ENCODE data around the gene SYT13.

DNA sequence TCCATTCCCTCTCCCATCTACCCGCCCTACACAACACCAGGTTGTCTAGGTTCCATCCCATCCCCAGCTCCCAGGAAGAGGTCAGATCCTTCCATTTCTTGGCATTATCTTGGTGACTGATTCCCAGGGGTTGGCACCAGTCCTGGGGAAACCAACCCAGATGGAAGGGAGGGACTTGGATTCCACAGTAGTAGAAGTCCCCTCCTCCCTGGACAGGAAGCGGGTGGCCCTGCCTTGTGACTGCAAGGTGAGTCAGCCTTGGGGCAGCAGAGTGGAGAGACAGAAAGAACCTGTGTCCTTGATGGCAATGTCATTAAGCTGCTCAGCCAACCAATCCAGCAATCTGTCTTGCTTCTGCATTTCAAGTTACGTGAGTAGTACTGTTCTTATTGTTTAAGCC, 26.5 kb downstream of the SYT13 start:
- TF ChIP-seq, protein P1, sequence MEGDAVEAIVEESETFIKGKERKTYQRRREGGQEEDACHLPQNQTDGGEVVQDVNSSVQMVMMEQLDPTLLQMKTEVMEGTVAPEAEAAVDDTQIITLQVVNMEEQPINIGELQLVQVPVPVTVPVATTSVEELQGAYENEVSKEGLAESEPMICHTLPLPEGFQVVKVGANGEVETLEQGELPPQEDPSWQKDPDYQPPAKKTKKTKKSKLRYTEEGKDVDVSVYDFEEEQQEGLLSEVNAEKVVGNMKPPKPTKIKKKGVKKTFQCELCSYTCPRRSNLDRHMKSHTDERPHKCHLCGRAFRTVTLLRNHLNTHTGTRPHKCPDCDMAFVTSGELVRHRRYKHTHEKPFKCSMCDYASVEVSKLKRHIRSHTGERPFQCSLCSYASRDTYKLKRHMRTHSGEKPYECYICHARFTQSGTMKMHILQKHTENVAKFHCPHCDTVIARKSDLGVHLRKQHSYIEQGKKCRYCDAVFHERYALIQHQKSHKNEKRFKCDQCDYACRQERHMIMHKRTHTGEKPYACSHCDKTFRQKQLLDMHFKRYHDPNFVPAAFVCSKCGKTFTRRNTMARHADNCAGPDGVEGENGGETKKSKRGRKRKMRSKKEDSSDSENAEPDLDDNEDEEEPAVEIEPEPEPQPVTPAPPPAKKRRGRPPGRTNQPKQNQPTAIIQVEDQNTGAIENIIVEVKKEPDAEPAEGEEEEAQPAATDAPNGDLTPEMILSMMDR (IDR thresholded peaks at IDR 0.05), result no peak
- no peak for TF ChIP-seq POLR2A (IDR thresholded peaks at IDR 0.05)

Data from tibial nerve (tissue), 3 donors.